ENCODE measurements around the gene CGB1.

- TF ChIP-seq POLR2A (IDR thresholded peaks at IDR 0.05; ENCODE audit: control extremely low read depth in 1 of 2, low read depth in 2 of 2, low read length in 2 of 2) (no peak), EZH2 (IDR thresholded peaks at IDR 0.05; ENCODE audit: low read depth, low read length, severe bottlenecking) (no peak), SIRT6 (IDR thresholded peaks at IDR 0.05; ENCODE audit: low read length) (no peak), BCL11A (IDR thresholded peaks at IDR 0.05; ENCODE audit: low read depth in 2 of 2, low read length in 2 of 2) (no peak), TCF12 (IDR thresholded peaks at IDR 0.05; ENCODE audit: low read depth, low read length) (no peak), NRF1 (IDR thresholded peaks at IDR 0.05; ENCODE audit: low read depth, low read length) (no peak), CREB1 (IDR thresholded peaks at IDR 0.05) (no peak), YY1 (IDR thresholded peaks at IDR 0.05; ENCODE audit: low read depth, low read length) (no peak), MAFK (IDR thresholded peaks at IDR 0.05; ENCODE audit: low read depth, low read length) (no peak), TEAD4 (IDR thresholded peaks at IDR 0.05; ENCODE audit: low read depth, low read length) (no peak)
- TF ChIP-seq, protein P1, sequence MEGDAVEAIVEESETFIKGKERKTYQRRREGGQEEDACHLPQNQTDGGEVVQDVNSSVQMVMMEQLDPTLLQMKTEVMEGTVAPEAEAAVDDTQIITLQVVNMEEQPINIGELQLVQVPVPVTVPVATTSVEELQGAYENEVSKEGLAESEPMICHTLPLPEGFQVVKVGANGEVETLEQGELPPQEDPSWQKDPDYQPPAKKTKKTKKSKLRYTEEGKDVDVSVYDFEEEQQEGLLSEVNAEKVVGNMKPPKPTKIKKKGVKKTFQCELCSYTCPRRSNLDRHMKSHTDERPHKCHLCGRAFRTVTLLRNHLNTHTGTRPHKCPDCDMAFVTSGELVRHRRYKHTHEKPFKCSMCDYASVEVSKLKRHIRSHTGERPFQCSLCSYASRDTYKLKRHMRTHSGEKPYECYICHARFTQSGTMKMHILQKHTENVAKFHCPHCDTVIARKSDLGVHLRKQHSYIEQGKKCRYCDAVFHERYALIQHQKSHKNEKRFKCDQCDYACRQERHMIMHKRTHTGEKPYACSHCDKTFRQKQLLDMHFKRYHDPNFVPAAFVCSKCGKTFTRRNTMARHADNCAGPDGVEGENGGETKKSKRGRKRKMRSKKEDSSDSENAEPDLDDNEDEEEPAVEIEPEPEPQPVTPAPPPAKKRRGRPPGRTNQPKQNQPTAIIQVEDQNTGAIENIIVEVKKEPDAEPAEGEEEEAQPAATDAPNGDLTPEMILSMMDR (IDR thresholded peaks at IDR 0.05; ENCODE audit: control extremely low read depth in 1 of 3, insufficient read depth in 1 of 3, low read depth in 1 of 3, low read length in 3 of 3): no peak
- TF ChIP-seq, protein P2, sequence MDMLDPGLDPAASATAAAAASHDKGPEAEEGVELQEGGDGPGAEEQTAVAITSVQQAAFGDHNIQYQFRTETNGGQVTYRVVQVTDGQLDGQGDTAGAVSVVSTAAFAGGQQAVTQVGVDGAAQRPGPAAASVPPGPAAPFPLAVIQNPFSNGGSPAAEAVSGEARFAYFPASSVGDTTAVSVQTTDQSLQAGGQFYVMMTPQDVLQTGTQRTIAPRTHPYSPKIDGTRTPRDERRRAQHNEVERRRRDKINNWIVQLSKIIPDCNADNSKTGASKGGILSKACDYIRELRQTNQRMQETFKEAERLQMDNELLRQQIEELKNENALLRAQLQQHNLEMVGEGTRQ (IDR thresholded peaks at IDR 0.05; ENCODE audit: low read length): no peak
These were observed 45.6 kb downstream of the CGB1 start for GRCh38 chr19:48991011-48991609.

Data from H1 (cell line).